Neuronal stem cell (in vitro differentiated cells): ENCODE data around the gene LARP4.

ENCODE experiments used
- DNase-seq: peaks from one replicate; pipeline ENCODE4 v3.0.0-alpha.2; 2013; ENCODE audit warnings: low spot score
- H2AFZ ChIP-seq: one replicate; pipeline ENCODE4 v1.6.1; 2013; ENCODE audit warnings: mild to moderate bottlenecking, low read length, inconsistent platforms
- H2AK5ac ChIP-seq: 2 replicates; pipeline ENCODE4 v1.6.1; 2013; ENCODE audit warnings: low read depth, mild to moderate bottlenecking, inconsistent platforms, low read length, moderate library complexity, mixed read lengths
- H2BK120ac ChIP-seq: 2 replicates; pipeline ENCODE4 v1.6.1; 2013; ENCODE audit warnings: low read depth, mild to moderate bottlenecking, inconsistent platforms, low read length, moderate library complexity, mixed read lengths
- H2BK12ac ChIP-seq: one replicate; pipeline ENCODE4 v1.6.1; 2013; ENCODE audit warnings: low read length, inconsistent platforms
- H2BK15ac ChIP-seq: 2 replicates; pipeline ENCODE4 v1.6.1; 2013; ENCODE audit warnings: mild to moderate bottlenecking, low read length, inconsistent platforms, mixed read lengths
- H2BK5ac ChIP-seq: one replicate; pipeline ENCODE4 v1.6.1; 2013; ENCODE audit warnings: inconsistent platforms, mild to moderate bottlenecking, low read length, moderate library complexity
- H3K14ac ChIP-seq: one replicate; pipeline ENCODE4 v1.6.1; 2013; ENCODE audit warnings: low read length, inconsistent platforms
- H3K18ac ChIP-seq: 2 replicates; pipeline ENCODE4 v1.6.1; 2013; ENCODE audit warnings: low read length, inconsistent platforms
- H3K23ac ChIP-seq: 2 replicates; pipeline ENCODE4 v1.6.1; 2013; ENCODE audit warnings: low read depth, mild to moderate bottlenecking, mixed read lengths, low read length, inconsistent platforms; ENCODE audit not compliant: poor library complexity
- H3K27ac ChIP-seq: replicated peaks from 3 replicates; pipeline ENCODE4 v1.5.1; 2013; ENCODE audit warnings: low read length, inconsistent platforms
- H3K27me3 ChIP-seq, 3 experiments: 2 replicates each; pipeline ENCODE4 v1.6.1; 2013; ENCODE audit warnings: low read length in 3 of 3, mild to moderate bottlenecking in 2 of 3, inconsistent platforms in 1 of 3, low read depth in 1 of 3, mixed read lengths in 1 of 3, moderate library complexity in 1 of 3; ENCODE audit not compliant: control insufficient read depth in 3 of 3, insufficient read depth in 3 of 3
- H3K36me3 ChIP-seq, 2 donors: replicated peaks in 1 of 2; 2 replicates each; pipeline ENCODE4 v1.6.1; 2013; ENCODE audit warnings: low read length in 2 of 2; ENCODE audit not compliant: control insufficient read depth in 2 of 2, insufficient read depth in 2 of 2
- H3K4ac ChIP-seq: 2 replicates; pipeline ENCODE4 v1.6.1; 2013; ENCODE audit warnings: inconsistent platforms, mild to moderate bottlenecking, low read length, moderate library complexity
- H3K4me1 ChIP-seq, 2 donors: 1 replicate in 1 of 2; 2 replicates in 1 of 2; pipeline ENCODE4 v1.6.1; 2013; ENCODE audit warnings: low read length in 2 of 2, low read depth in 1 of 2; ENCODE audit not compliant: control insufficient read depth in 2 of 2, insufficient read depth in 1 of 2
- H3K4me2 ChIP-seq: one replicate; pipeline ENCODE4 v1.6.1; 2013; ENCODE audit warnings: mild to moderate bottlenecking, low read length, inconsistent platforms; ENCODE audit not compliant: insufficient read depth, poor library complexity, severe bottlenecking
- H3K4me3 ChIP-seq, 2 donors: 2 replicates each; pipeline ENCODE4 v1.5.1; 2013; ENCODE audit warnings: low read length in 2 of 2, mild to moderate bottlenecking in 2 of 2, inconsistent platforms in 1 of 2, moderate library complexity in 1 of 2
- H3K79me1 ChIP-seq: one replicate; pipeline ENCODE4 v1.6.1; 2013; ENCODE audit warnings: low read depth, mild to moderate bottlenecking, inconsistent platforms, low read length, moderate library complexity
- H3K9ac ChIP-seq: one replicate; pipeline ENCODE4 v1.6.1; 2013; ENCODE audit warnings: mild to moderate bottlenecking, low read depth, low read length, inconsistent platforms; ENCODE audit not compliant: poor library complexity
- H3K9me3 ChIP-seq, 2 donors: replicated peaks in 1 of 2; 2 replicates each; pipeline versions ENCODE3 to v1.6.1; 2013; ENCODE audit warnings: low read length in 2 of 2, mild to moderate bottlenecking in 2 of 2, inconsistent platforms in 1 of 2, low read depth in 1 of 2, mixed read lengths in 1 of 2, moderate library complexity in 1 of 2; ENCODE audit not compliant: control insufficient read depth in 2 of 2, insufficient read depth in 1 of 2
- H4K8ac ChIP-seq: one replicate; pipeline ENCODE4 v1.6.1; 2013; ENCODE audit warnings: low read depth, mild to moderate bottlenecking, inconsistent platforms, low read length, moderate library complexity
- H4K91ac ChIP-seq: one replicate; pipeline ENCODE4 v1.6.1; 2013; ENCODE audit warnings: low read length, low read depth, mild to moderate bottlenecking, inconsistent platforms; ENCODE audit not compliant: poor library complexity
- WGBS, 2 donors: extraction: QIAGEN DNeasy Blood & Tissue Kit; methylation state at CpG; one replicate each; pipeline ENCODE4 v1.1.7; 2013; ENCODE audit warnings: missing lambda C conversion rate in 2 of 2, mixed read lengths in 1 of 2; ENCODE audit not compliant: insufficient read length in 2 of 2, insufficient replicate concordance in 1 of 2; ENCODE audit errors: extremely low coverage in 2 of 2; 5-methylcytosine and 5-hydroxymethylcytosine counted together

Gene LARP4

GRCh38 chr12:50508970-50509663, 108.4 kb downstream of the LARP4 start:
- H3K36me3 ChIP-seq: peaks cover 0 to 14% of the 10 kb centered on the region in 2 donors
- no peaks in the 10 kb centered on the region for H3K27me3 ChIP-seq
- H3K27ac ChIP-seq: no peak overlapping the region
- no peak overlapping the region for H4K8ac ChIP-seq
- WGBS, 2 donors: 100% methylated on average over 1 to 2 of the region's 7 CpGs
- H3K14ac ChIP-seq: no peak overlapping the region
- H4K91ac ChIP-seq: no peak overlapping the region
- no peak overlapping the region for H3K18ac ChIP-seq
- peaks cover 1 to 12% of the 10 kb centered on the region in 2 donors for H3K4me1 ChIP-seq
- no peak overlapping the region for H2AFZ ChIP-seq
- H2AK5ac ChIP-seq: no peak overlapping the region
- H2BK12ac ChIP-seq: no peak overlapping the region
- no peak overlapping the region for H2BK15ac ChIP-seq
- no peaks in the 10 kb centered on the region for H3K9me3 ChIP-seq
- no peak overlapping the region for H3K4me2 ChIP-seq
- no peak overlapping the region for H3K4ac ChIP-seq
- H3K9ac ChIP-seq: no peak overlapping the region
- no peak overlapping the region for H2BK120ac ChIP-seq
- peaks cover 4% of the 10 kb centered on the region for H3K79me1 ChIP-seq
- no peak overlapping the region for H3K23ac ChIP-seq
- no peak for DNase-seq
- no peak overlapping the region for H2BK5ac ChIP-seq
- H3K4me3 ChIP-seq: no peak overlapping the region

GRCh38 chr12:50514526-50515276, 114.0 kb downstream of the LARP4 start:
- Histone ChIP-seq H2AFZ (no peak overlapping the region), H3K27me3 (no peaks in the 10 kb centered on the region), H2BK12ac (no peak overlapping the region), H3K18ac (no peak overlapping the region), H3K79me1 (peaks cover 5% of the 10 kb centered on the region), H3K23ac (no peak overlapping the region), H2BK5ac (no peak overlapping the region), H2AK5ac (no peak overlapping the region), H3K36me3 (peaks cover 0 to under 1% of the 10 kb centered on the region in 2 donors), H3K4ac (no peak overlapping the region), H3K9ac (no peak overlapping the region), H3K4me1 (peaks cover 2% of the 10 kb centered on the region in 2 donors), H3K27ac (no peak overlapping the region), H3K4me3 (no peak overlapping the region), H3K14ac (no peak overlapping the region), H2BK15ac (no peak overlapping the region), H3K4me2 (no peak overlapping the region), H4K91ac (no peak overlapping the region), H3K9me3 (no peaks in the 10 kb centered on the region), H4K8ac (no peak overlapping the region), H2BK120ac (no peak overlapping the region)
- no CpG with 5 or more reads among the region's 4 CpGs for WGBS, 2 donors
- DNase-seq: no peak

DNA sequence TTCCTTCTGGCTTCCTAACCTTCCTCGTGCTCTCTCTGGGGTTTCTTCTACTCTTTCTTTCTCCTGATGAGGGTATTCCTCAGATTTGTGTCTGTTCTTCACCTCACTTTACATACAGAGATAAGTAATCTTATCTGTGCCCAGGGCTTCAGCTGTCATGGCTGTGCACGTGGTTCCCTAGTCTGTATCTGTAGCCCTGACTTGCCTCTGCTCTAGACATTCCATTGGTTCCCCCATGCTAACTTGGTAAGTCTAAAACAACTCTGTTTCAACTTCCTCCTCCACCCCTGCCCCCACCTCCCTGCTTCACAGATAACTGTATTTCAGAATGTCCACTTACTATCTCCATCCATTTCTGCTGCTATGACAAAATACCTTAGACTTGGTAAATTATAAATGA, 114.9 kb downstream of the LARP4 start:
- Histone ChIP-seq H3K79me1 (peaks cover 5% of the 10 kb centered on the region), H3K18ac (no peak overlapping the region), H3K4me1 (peaks cover 2% of the 10 kb centered on the region in 2 donors), H2AK5ac (no peak overlapping the region), H4K8ac (no peak overlapping the region), H2BK12ac (no peak overlapping the region), H2BK120ac (no peak overlapping the region), H4K91ac (no peak overlapping the region), H3K9ac (no peak overlapping the region), H3K27me3 (no peaks in the 10 kb centered on the region), H2BK5ac (no peak overlapping the region), H3K4me2 (no peak overlapping the region), H3K4ac (no peak overlapping the region), H3K4me3 (no peak overlapping the region), H3K14ac (no peak overlapping the region), H3K9me3 (no peaks in the 10 kb centered on the region), H3K27ac (no peak overlapping the region), H3K23ac (no peak overlapping the region), H2AFZ (no peak overlapping the region), H3K36me3 (no peaks in the 10 kb centered on the region), H2BK15ac (no peak overlapping the region)
- no peak for DNase-seq
- no CpG with 5 or more reads among the region's 2 CpGs for WGBS, 2 donors

DNA sequence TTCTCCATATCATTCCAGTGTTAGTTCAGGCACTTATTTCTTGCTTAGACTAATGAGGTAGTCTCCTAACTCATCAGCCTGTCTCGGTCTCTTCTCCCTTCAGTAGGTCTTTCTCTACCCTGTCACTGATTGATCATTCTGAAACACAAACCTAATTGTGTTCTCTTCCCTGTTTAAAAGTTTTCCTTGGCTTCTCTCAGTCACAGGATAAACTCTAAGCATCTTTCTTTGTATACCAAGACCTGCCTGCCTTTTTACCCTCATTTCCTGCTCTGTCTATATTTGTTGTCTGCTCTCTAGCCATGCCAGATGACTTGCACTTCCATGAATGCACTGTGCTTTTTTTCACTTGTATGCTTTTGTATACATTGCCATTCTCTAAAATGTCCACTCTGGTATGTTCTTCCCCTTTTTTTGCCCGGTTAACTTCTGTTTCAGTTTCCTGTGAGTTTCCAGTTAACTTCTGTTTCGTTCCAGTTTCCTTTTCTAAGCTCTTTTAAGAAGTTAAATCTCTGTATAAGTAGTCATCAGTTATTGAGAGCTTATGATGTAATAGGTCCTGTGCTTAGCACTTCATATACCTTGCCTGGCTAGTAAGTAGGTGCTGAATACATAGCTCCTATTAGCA, 116.8 kb downstream of the LARP4 start:
- no peak overlapping the region for H3K9ac ChIP-seq
- peaks cover 0 to 3% of the 10 kb centered on the region in 2 donors for H3K36me3 ChIP-seq
- no peaks in the 10 kb centered on the region for H3K9me3 ChIP-seq
- H4K91ac ChIP-seq: no peak overlapping the region
- H3K23ac ChIP-seq: no peak overlapping the region
- peaks cover 2% of the 10 kb centered on the region in 2 donors for H3K4me1 ChIP-seq
- H3K4me2 ChIP-seq: no peak overlapping the region
- H2BK12ac ChIP-seq: no peak overlapping the region
- no peaks in the 10 kb centered on the region for H3K27me3 ChIP-seq
- H3K4ac ChIP-seq: no peak overlapping the region
- H2BK15ac ChIP-seq: no peak overlapping the region
- WGBS, 2 donors: no CpG with 5 or more reads among the region's 3 CpGs
- no peak overlapping the region for H2AK5ac ChIP-seq
- DNase-seq: no peak
- no peak overlapping the region for H2AFZ ChIP-seq
- H3K14ac ChIP-seq: no peak overlapping the region
- H4K8ac ChIP-seq: no peak overlapping the region
- no peak overlapping the region for H3K18ac ChIP-seq
- H3K79me1 ChIP-seq: peaks cover 5% of the 10 kb centered on the region
- H3K4me3 ChIP-seq: no peak overlapping the region
- no peak overlapping the region for H2BK5ac ChIP-seq
- H2BK120ac ChIP-seq: no peak overlapping the region
- H3K27ac ChIP-seq: no peak overlapping the region
